ENCODE data around the gene CXCR4.

Gene CXCR4

GRCh38 chr2:136070913-136071312 is 47.0 kb downstream of the CXCR4 start:
- no peak for DNase-seq

GRCh38 chr2:136069773-136070172 is 48.2 kb downstream of the CXCR4 start:
- no peak for DNase-seq

DNA sequence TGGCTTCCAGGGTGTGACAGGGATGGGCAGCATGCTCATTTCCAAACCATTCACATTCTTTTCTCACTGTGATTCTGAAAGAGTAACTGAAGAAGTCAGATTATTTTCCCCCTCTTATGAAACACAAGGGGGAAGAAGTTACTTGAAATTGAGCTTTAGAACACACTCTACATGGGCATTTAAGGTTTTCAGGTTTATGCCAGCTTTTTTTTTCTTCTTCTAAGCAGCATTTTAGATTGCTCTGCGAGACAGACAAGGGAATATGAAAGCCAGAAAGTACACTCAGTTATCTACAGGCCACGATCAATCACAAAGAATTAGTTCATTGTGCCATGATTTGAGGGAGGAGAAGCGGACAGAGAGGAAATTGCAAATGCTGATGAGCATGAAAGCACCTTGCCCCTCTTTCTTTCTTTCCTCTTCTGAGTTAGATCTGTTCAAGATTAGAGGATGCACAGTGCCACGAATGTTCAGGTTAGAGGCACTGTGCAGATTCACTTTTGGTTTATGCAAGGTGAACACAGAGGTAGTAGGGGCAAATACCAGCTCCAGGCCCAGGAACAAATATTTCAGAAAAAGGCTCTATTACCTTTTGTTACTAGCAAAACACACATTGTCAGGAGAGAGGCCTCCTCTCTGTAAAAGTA is 49.2 kb downstream of the CXCR4 start:
- no peak for DNase-seq

DNA sequence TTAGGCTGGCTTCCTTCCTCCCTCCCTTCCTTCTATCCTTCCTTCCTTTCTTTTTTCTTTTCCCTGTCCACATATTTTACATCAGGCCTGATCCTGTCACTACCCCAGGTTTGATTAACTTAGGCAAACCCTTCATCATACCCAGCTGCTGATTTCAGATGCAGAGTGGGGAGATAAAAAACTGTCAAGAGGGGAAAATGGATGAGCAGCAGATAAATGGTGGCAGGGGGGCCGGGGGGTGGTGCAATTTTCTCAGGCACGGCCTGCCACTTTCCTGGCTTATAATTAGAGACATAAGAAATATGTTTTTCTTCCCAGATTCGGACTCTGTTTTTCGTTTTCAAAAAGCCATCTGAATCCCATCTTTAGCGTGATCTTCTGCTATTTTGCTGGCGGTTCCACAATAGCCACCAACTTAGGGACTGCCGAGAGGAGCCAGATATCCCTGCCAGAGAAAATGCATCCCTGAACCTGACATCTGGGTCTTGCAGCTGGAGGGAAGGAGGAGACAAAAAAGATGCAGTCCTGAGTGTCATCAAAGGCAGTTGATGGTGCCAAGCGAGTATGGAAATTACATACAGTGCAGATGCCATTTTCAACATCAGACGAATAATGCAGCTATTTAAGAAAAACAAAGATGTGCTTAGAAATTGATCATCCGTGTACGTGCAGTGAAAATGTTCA is 49.9 kb downstream of the CXCR4 start:
- DNase-seq: no peak

- no peak for DNase-seq
Measured at GRCh38 chr2:136067459-136067858, 50.5 kb downstream of the CXCR4 start.

DNA sequence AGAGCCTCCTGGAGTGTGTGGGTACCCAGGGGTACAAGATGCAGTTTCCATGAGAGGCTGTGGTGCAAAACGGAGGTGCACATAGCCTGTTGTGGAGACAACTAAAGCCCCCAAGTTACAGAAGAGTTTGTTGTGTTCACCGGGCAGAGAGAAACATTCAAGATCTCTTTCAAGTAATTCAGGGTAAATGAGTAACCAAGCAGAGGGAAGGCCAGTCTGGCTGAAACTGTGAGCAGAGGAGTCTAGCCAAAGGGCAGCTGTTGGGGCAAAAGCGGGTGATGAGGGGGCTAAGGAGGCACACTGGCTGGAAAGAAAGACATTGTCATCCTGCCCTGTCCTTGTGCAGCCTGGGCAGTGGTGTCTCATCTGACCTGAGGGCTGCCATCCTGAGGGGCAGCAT is 52.0 kb downstream of the CXCR4 start:
- no peak for DNase-seq

- DNase-seq: no peak
Measured at GRCh38 chr2:136065384-136065783, 52.6 kb downstream of the CXCR4 start.

Data from NCI-H2081 treated with DMSO at 0.1 percent for 48 hours (cell line).